Osteoblast (primary cell): ENCODE results near the gene MRPS27. TPM values are rescaled to one million over a fixed set of nuclear protein-coding genes. Genes with fewer than 3 reads are reported as not detected.

Experiments
- DNase-seq: peaks from one replicate; pipeline ENCODE4 v3.0.0; 2011; ENCODE audit warnings: low spot score, mixed read lengths; ENCODE audit not compliant: insufficient read length; ENCODE audit errors: missing footprints
- H2AFZ ChIP-seq: 2 replicates; pipeline ENCODE4 v1.6.0; 2011; ENCODE audit warnings: mild to moderate bottlenecking, low read length
- H3K27ac ChIP-seq: 2 replicates; pipeline ENCODE4 v1.5.1; 2011; ENCODE audit warnings: mild to moderate bottlenecking, low read depth, low read length, moderate library complexity
- H3K27me3 ChIP-seq: 2 replicates; pipeline ENCODE4 v1.6.0; 2012; ENCODE audit warnings: mild to moderate bottlenecking, control low read depth, inconsistent platforms, low read length, moderate library complexity; ENCODE audit not compliant: insufficient read depth
- H3K36me3 ChIP-seq: 2 replicates; pipeline ENCODE4 v1.5.1; 2011; ENCODE audit warnings: mild to moderate bottlenecking, low read length, control low read depth, moderate library complexity; ENCODE audit not compliant: insufficient read depth
- H3K4me1 ChIP-seq: 2 replicates; pipeline ENCODE4 v1.5.1; 2011; ENCODE audit warnings: mild to moderate bottlenecking, low read length, control low read depth, moderate library complexity; ENCODE audit not compliant: insufficient read depth
- H3K4me2 ChIP-seq: 2 replicates; pipeline ENCODE4 v1.6.0; 2011; ENCODE audit warnings: mild to moderate bottlenecking, low read length; ENCODE audit not compliant: insufficient read depth
- H3K4me3 ChIP-seq: fragments of 200-600 bp; sonication (generic); 3 replicates; pipeline ENCODE4 v1.5.1; 2012; ENCODE audit warnings: mild to moderate bottlenecking, low read length, inconsistent platforms; ENCODE audit not compliant: insufficient read depth
- H3K79me2 ChIP-seq: 2 replicates; pipeline ENCODE4 v1.6.0; 2012; ENCODE audit warnings: mild to moderate bottlenecking, low read length, control low read depth, inconsistent platforms; ENCODE audit not compliant: insufficient read depth
- H3K9me3 ChIP-seq: 2 replicates; pipeline ENCODE4 v1.5.1; 2011; ENCODE audit warnings: low read depth, low read length, control low read depth
- H4K20me1 ChIP-seq: 2 replicates; pipeline ENCODE4 v1.6.0; 2012; ENCODE audit warnings: mild to moderate bottlenecking, low read length, control low read depth; ENCODE audit not compliant: insufficient read depth
- CTCF ChIP-seq: IDR thresholded peaks from 2 replicates; pipeline ENCODE4 v1.5.1; 2011; ENCODE audit warnings: mild to moderate bottlenecking, low read depth, low read length, moderate library complexity; ENCODE audit errors: extremely low read depth
- total RNA-seq: library from RNA; depleted of rRNA; stranded (reverse); fragments of >200 nt; gene quantifications from 2 replicates; pipeline ENCODE4 v1.2.3, GENCODE V29; 2012

Gene MRPS27
- total RNA-seq, 1 donor: 106 TPM

- H3K4me2 ChIP-seq: no peak overlapping the region
- peaks cover 28% of the 10 kb centered on the region for H3K79me2 ChIP-seq
- peaks cover 3% of the 10 kb centered on the region for H4K20me1 ChIP-seq
- H3K27me3 ChIP-seq: no peaks in the 10 kb centered on the region
- peak overlapping the region; percentile 12 for H3K27ac ChIP-seq
- peaks cover 83% of the 10 kb centered on the region for H3K36me3 ChIP-seq
- H2AFZ ChIP-seq: no peak overlapping the region
- H3K9me3 ChIP-seq: no peaks in the 10 kb centered on the region
- no peak overlapping the region for H3K4me3 ChIP-seq
- no peak for DNase-seq
- TF ChIP-seq CTCF: no peak
- H3K4me1 ChIP-seq: peaks cover 28% of the 10 kb centered on the region
Observed at GRCh38 chr5:72204946-72205345, 115.1 kb downstream of the MRPS27 start.

- Histone ChIP-seq H3K79me2 (peaks cover 44% of the 10 kb centered on the region), H4K20me1 (peaks cover 5% of the 10 kb centered on the region)
- no peak for TF ChIP-seq CTCF
Observed at GRCh38 chr5:72203251-72203845, 116.7 kb downstream of the MRPS27 start.

DNA sequence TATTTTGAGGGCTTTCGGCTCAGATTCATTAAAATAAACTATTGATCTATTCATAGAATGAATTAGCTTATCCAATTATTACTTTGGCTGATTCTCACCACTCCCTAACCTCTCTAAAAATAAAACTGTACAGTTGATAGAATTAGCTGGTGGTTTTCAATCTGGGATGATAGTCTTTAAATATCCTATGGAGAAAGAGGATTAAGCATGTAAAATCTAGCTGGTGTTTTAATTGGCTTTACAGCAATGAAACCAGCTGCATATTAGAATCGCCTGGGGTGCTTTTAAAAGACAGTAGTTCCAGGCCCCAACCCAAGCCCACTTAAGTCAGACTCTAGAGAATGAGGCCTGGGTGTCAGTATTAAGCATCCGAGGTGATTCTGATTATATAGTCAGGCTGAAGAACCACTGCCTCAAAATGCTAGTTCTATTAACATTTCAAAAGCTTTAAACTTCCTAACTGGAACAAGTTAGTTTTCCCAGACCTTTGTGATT, 117.7 kb downstream of the MRPS27 start:
- DNase-seq: no peak
- H3K4me3 ChIP-seq: no peak overlapping the region
- peaks cover 95% of the 10 kb centered on the region for H3K36me3 ChIP-seq
- H3K27me3 ChIP-seq: no peaks in the 10 kb centered on the region
- no peaks in the 10 kb centered on the region for H3K9me3 ChIP-seq
- peak overlapping the region; percentile 31 for H3K27ac ChIP-seq
- H2AFZ ChIP-seq: no peak overlapping the region
- no peak overlapping the region for H3K4me2 ChIP-seq
- peaks cover 10% of the 10 kb centered on the region for H3K4me1 ChIP-seq
- no peak for TF ChIP-seq CTCF
- peaks cover 5% of the 10 kb centered on the region for H4K20me1 ChIP-seq
- H3K79me2 ChIP-seq: peaks cover 53% of the 10 kb centered on the region

More at GRCh38 chr5:72203251-72203845, 116.7 kb downstream of the MRPS27 start:
- Histone ChIP-seq H3K4me3 (no peak overlapping the region), H3K27ac (no peak overlapping the region), H2AFZ (no peak overlapping the region), H3K36me3 (peaks cover 88% of the 10 kb centered on the region), H3K9me3 (no peaks in the 10 kb centered on the region), H3K4me1 (peaks cover 14% of the 10 kb centered on the region), H3K4me2 (no peak overlapping the region), H3K27me3 (no peaks in the 10 kb centered on the region)
- no peak for DNase-seq

GRCh38 chr5:72199681-72200080, 120.4 kb downstream of the MRPS27 start:
- Histone ChIP-seq H3K27me3 (no peaks in the 10 kb centered on the region), H3K27ac (no peak overlapping the region), H4K20me1 (peaks cover 5% of the 10 kb centered on the region), H3K36me3 (peaks cover 98% of the 10 kb centered on the region), H3K9me3 (no peaks in the 10 kb centered on the region), H3K79me2 (peaks cover 80% of the 10 kb centered on the region), H3K4me3 (no peak overlapping the region), H2AFZ (no peak overlapping the region), H3K4me2 (no peak overlapping the region), H3K4me1 (no peaks in the 10 kb centered on the region)
- no peak for TF ChIP-seq CTCF
- DNase-seq: no peak
